Measurements from ENCODE around the gene PLAGL1. TPM values are rescaled to one million over a fixed set of nuclear protein-coding genes. Genes with fewer than 3 reads are reported as not detected.

The PLAGL1 gene
- total RNA-seq, 4 donors from 2014 or later, result 22.3 to 33.6 (median 26.0) TPM

- ATAC-seq (ENCODE audit: low FRiP score) (no peak), DNase-seq (ENCODE audit: low spot score) (no peak)
- no peak for TF ChIP-seq CTCF (IDR thresholded peaks at IDR 0.05)
Measured at GRCh38 chr6:143894655-143895054, 113.4 kb downstream of the PLAGL1 start.

Small RNA genes within 50 kb of the gene (small RNA-seq; reads per million reads assigned to genes)
- gene RF02143, result not detected

Other genes with a start within 250 kb of the PLAGL1 start
- gene LTV1, start 164.9 kb downstream of the PLAGL1 start, total RNA-seq, result 10 to 100 TPM; 16.1 to 42.6 (median 18.4) TPM
- not detected for gene ZC2HC1B, start 143.8 kb downstream of the PLAGL1 start, total RNA-seq
- gene SF3B5, start 87.3 kb upstream of the PLAGL1 start, total RNA-seq, result 100 to 1,000 TPM; 105 to 189 (median 157) TPM
- gene STX11, start 142.3 kb upstream of the PLAGL1 start, total RNA-seq, result 100 to 1,000 TPM in 3 of 4 donors, 10 to 100 TPM in 1; 34.5 to 156 (median 113) TPM